AG08395 (cell line): ENCODE data around the gene TXLNA.

Experiments used
- DNase-seq: peaks from one replicate; pipeline ENCODE4 v3.0.0; 2012; ENCODE audit warnings: mixed read lengths, low spot score

TXLNA gene

DNA sequence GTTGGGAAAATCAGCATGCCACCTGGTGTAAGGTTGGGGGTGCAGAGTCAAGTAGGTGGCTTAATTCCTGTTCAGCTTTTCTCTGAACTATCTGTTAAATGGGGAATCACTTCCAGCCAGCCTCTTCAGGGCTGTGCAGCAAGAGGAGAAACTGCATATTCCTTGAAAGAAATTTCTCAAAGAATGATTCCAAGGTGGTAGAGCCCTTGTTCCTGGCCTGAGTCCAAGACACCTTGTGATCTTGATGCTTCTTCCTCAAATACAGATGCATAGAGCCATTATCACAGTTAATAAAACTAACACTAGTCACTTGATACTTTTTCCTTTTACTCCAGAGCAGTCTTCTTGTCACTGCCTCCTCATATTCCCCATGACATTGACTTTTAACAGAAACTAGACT, 5.2 kb downstream of the TXLNA start:
- DNase-seq = no peak

DNA sequence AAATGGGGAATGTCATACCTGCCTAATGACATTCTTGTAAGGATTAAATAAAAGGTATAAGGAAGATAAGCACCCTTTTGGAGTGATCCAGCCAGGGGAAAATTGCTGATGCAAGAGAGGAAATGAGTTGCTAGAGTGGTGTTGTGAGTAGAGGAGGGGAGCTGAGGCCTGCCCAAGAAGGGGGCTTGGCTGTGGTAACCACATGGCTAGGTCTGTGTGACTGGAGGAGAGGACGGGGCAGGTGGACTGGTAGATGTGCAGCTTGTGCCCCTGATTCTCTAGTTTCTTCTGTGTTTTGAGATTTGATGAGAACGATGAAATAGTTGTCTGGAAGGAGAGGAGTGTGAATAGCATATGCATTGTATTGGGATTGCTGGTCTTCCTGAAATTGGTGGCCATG, 6.6 kb downstream of the TXLNA start:
- no peak for DNase-seq

DNA sequence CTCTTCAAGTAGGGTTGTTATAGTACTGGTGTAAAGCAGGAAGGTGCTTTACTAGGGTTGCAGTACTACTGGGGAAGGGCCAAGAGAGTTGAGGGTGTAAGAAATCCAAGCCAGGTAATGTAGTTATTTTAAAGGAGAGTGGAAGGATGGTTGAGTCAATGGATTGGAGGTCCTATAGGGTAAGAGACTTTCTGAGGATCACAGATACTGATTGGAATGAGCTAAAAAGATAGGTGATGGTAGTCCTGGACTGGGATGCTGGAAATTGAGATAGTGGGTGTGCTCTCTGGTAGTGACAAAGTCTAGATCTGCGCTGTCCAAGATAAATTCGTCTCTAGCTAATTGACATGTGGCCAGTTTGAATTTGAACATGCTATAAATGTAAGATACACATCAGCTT, 7.0 kb downstream of the TXLNA start:
- DNase-seq = no peak

DNA sequence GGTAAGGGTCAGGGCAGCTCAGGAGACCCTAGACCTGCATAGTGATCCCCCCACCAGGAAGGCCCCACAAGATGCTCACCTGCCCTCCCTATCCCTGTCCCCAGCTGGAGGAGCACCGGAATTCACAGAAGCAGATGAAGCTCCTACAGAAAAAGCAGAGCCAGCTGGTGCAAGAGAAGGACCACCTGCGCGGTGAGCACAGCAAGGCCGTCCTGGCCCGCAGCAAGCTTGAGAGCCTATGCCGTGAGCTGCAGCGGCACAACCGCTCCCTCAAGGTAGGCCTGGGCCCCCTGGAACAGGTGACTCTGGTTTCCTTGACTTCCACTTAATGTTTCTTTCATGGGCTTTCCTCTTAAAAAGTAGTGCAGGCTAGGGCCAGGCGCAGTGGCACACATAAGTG, 8.4 kb downstream of the TXLNA start:
- no peak for DNase-seq

DNA sequence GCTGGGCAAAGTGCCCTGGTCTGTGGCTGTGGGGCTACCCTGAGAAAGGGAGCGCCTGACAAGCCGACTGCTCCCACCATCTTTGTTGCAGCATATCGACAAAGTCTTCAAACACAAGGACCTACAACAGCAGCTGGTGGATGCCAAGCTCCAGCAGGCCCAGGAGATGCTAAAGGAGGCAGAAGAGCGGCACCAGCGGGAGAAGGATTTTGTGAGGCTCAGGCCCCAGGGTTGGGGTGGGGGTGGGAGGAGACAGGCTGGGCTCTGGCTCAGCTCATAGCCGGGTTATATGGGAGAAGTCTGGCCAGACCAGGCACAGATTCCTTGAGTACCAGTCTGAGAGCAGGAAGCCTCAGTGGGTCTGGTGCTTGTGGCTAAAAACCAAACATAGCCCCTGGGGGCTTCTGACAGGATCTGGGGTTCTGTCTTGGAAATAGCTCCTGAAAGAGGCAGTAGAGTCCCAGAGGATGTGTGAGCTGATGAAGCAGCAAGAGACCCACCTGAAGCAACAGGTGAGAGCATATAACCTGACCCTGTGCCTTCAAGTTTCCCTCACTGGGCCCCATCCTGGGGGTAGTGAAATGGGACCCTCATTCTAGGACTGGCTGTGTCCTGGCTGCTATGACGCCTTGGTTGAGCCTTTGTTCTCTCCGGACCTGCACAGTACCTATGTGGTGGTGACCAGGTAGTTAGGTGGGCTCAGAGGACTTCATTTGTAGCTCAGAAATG, 12.9 kb downstream of the TXLNA start:
- no peak for DNase-seq

DNA sequence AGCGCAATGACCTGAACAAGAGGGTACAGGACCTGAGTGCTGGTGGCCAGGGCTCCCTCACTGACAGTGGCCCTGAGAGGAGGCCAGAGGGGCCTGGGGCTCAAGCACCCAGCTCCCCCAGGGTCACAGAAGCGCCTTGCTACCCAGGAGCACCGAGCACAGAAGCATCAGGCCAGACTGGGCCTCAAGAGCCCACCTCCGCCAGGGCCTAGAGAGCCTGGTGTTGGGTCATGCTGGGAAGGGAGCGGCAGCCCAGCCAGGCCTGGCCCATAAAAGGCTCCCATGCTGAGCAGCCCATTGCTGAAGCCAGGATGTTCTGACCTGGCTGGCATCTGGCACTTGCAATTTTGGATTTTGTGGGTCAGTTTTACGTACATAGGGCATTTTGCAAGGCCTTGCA, 15.5 kb downstream of the TXLNA start:
- DNase-seq = no peak

DNA sequence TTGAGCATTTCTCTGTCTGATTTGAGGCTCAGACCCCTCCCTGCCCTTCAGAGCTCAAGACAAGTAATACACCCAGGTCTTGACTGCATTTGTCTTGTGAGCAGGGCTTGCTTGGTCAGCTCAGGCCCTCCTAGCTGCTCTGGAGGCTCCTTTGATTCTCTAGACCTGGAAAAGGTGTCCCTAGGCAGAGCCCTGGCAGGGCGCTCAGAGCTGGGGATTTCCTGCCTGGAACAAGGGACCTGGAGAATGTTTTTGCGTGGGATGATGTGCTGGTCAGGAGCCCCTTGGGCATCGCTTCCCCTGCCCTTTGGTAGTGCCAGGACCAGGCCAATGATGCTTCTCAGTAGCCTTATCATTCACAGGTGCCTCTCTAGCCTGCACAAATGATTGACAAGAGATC, 16.1 kb downstream of the TXLNA start:
- no peak for DNase-seq

DNA sequence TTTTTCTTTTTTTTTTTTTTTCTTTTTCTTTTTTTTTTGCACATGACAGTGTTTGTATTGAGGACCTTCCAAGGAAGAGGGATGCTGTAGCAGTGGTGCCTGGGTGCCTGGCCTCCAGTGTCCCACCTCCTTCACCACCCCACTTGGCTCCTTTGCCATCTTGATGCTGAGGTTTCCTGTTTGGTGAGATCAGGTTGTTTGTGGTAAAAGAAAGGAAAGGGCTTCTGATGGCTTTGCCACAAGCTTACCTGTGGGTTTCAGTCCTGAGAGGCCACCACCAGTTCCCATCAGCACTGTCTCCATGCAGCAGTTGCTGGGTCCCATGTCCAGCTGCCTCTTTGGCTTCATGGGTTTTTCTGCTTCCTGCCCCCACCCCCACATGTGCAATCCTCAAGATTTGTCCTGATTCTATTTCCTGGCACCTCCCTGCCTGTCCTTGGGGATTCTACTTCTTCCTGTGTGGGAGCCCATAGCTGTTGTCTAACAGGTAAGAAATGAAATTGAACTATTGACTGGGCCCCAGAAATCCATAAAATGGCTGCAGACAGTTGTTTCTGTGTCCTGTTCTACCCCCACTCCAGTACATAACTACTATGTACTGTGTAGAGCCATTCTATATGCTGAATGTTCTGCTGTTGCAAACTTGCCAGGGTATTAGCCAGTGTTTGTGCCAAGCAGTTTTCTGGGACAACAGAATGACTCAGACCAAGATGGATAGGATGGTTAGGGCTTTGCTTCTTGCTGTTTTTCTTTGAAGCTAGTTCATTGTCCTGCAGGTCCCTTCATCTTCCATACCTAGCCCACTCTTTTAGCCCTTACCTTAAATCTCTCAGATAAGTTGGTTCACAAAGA, 16.7 kb downstream of the TXLNA start:
- DNase-seq = peak; percentile 12

DNA sequence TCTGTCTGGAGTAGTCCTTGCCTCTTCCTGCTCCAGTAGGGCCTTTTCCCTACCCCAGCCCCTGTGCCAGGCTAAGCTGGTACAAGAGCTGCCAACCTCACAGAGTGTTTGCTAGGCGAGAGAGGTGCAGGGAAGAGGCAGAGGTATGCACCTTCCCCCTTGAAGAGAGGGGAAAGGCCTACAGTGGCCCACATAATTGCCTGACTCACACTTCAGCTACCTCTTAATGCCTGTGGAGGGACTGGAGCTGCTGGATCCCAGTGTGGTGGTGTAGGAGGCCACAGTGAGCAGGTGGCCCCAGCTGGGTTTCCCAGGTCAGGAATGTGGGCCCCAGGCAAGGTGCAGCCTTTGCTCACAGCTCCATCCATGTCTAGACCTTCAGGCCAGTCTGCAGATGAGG, 17.6 kb downstream of the TXLNA start:
- DNase-seq = no peak

DNA sequence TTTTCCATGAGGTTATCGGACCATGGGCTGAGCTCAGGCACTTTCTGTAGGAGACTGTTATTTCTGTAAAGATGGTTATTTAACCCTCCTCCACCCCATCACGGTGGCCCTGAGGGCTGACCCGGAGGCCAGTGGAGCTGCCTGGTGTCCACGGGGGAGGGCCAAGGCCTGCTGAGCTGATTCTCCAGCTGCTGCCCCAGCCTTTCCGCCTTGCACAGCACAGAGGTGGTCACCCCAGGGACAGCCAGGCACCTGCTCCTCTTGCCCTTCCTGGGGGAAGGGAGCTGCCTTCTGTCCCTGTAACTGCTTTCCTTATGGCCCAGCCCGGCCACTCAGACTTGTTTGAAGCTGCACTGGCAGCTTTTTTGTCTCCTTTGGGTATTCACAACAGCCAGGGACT, 18.4 kb downstream of the TXLNA start:
- no peak for DNase-seq

DNA sequence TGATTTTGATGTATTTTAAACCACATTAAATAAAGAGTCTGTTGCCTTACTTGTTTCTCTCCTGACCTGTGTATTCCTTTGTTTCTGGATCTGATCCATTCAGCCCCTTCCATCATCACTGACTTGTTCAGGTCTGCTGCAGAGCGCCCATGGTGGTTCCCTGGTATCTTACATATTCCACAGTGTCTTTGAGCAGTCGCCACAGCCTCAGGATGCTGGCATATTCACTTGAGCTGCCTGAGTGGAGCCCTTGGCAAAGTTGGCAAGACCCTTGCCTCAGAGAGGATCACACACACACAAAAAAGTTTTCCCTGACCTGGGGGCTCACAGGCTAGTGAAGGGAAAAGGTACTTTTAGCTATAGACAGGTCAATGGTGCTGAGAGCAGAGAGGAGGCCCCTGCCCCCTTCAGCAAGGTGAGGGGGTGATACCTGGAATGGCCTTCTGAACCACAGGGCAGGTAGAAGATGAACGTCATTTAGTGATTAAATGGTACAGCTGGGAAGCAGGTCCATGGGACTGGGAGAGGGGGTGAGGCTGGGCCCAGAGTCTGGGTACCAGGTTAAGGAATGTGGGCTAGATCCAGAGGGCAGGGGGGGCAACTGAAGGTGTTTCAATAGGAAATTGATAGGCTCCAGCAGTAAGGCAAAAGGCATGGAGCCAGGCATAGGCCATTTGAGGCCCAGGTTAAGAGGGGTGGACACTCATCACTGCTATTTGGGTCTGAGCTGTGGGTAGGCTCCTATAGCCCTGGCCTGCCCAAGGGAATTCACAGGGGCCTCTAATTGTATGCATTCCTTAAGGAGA, 19.0 kb downstream of the TXLNA start:
- no peak for DNase-seq

DNA sequence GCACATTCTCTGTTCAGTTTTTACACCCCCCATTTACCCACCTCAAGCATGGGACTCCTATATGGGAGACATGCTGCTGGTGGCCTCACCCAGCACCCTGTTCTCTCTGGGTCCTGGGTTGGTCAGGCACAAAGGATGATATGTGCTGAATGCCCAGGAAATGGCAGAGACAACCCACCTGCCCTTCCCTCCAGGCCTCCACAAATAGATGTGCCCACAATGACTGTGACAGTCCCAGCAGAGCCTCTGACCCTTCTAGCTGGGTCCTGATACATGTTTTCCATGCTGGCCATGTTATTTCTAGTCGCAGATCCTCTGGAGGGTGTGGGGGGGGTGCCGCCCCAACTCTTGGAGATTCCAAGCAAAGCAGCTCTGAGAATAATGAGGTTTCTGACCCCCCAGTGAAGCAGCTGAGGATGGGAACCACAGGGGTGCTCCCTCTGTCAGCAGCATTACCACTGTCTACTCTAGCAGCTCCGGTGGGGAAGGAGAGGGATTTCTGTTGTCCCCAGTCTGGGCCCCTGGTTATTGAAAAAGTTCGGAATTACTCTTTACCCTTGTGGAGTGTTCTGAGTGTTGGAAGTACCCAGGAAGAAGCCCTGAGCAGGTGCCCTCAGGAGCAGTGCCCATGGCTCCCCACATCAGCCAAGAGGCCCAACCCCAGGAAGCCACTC, 19.7 kb downstream of the TXLNA start:
- no peak for DNase-seq

DNA sequence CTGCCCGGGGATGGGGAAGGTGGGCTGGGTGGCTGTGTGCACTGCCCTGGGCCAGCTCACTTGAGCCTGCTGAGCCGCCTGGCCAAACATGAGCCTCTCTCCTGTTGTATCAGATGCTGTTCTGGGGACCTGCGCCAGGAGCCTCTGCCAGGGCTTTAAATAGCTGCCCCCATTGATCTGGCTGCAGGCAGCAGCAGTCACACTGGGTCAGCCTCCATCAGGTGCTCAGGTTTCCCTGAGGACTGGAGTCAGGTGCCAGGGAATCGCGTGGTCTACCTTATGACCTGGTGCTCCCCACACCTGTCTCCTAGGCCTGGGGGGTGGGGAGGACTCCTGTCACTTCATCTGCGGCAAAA, 20.2 kb downstream of the TXLNA start:
- DNase-seq = no peak

DNA sequence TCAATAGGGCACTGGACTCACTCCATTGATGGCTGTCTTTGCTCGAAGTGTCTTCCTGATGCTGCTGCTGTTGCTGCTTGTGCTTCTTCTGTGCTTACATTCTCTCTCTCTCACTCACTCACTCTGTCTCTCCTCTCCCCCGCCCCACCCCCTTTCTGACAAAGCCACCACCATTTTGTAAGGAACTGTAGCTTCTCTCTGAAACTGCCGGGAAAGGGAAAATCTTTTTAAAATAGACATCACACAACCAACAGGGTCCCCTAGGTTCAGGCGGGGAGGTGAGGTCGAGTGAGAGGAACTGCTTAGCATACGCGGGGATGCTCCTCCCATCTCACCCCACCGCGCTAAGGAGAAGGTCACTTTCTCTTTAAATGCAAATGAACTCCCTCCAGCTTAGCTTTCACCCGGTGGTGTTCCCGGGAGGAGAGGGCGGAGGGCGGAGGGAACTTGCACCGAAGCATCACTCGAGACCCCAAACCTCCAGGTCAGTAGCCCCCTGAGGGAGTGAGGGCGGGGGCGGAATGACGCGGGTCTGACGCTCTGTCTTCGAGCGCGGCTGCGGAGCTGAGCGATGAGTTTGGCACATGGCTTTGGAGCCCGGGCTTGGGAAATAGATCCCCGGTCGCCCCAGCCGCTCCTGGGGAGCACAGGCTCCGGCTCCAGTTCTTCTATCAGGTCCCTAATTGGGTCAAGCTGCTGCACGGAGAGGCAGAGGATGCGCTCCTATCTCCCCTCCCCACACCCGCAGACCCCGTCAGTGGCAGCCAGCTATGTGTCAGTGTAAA, 20.9 kb downstream of the TXLNA start, which contains the start of gene CCDC28B:
Gene CCDC28B (plus strand): TSS at position 370 of the 785 bp plus-strand sequence. CDS start 1,341 bp downstream, outside the sequence.
- peak; percentile 76 for DNase-seq

DNA sequence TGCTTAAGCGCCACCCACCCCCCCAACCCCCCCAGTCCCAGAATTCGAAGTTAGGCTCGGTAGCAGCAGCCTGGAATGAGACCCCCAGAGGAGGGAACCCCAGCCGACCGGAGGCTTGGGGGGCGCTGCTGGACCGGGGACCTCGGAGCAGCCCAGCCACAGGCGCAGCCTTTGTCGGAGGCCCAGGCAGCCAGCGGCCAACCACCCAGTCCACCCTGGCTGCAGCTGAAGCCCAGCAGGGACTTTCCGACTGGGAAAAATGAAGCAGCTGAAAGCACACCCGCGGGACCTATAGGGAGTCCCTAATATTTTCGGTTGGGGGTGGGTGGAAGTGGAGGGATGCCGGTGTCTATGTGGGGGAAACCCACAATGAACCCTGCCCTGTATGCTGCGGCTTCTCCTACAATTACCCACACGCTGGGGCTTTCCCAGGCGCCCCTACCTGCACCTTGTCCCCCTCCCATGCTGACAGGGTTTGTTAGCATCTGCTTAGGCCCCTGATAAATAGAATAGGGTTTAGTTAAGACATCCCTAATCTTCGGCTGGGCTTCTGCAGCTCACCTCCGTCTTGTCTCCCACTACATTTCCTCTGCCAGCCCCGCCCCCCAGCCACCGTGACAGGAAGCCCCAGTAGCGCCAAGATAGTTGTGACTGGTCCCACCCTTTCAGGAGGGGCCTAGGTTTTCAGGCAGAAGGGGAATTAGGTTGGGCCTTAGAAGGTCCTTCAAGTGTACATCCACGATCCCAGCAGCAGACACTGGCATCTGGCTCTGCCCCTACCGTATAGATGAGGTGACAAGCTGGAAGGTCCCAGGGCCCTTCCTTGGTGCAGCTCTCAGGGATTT, 21.8 kb downstream of the TXLNA start:
- peak; percentile 55 for DNase-seq

DNA sequence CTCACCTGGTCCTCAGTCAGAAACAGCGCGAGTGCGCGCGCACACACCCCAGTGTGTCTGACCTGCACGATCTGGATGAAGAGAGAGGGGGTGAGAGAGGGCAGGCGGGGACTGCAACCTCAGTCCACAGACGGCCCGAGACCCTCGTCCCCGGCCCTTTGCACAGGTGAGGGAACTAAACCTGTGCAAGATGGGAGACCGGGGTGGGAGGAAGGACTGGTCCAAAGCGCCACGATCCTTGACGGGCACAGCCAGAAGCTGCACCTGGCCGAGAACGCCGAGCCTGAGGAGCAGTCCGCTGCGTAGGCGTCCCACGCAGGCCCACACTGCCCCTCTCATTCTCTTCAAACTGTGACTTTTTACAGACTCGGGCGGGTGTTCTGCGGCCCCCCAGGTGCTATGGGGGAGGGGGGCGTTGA, 25.5 kb downstream of the TXLNA start:
- no peak for DNase-seq

DNA sequence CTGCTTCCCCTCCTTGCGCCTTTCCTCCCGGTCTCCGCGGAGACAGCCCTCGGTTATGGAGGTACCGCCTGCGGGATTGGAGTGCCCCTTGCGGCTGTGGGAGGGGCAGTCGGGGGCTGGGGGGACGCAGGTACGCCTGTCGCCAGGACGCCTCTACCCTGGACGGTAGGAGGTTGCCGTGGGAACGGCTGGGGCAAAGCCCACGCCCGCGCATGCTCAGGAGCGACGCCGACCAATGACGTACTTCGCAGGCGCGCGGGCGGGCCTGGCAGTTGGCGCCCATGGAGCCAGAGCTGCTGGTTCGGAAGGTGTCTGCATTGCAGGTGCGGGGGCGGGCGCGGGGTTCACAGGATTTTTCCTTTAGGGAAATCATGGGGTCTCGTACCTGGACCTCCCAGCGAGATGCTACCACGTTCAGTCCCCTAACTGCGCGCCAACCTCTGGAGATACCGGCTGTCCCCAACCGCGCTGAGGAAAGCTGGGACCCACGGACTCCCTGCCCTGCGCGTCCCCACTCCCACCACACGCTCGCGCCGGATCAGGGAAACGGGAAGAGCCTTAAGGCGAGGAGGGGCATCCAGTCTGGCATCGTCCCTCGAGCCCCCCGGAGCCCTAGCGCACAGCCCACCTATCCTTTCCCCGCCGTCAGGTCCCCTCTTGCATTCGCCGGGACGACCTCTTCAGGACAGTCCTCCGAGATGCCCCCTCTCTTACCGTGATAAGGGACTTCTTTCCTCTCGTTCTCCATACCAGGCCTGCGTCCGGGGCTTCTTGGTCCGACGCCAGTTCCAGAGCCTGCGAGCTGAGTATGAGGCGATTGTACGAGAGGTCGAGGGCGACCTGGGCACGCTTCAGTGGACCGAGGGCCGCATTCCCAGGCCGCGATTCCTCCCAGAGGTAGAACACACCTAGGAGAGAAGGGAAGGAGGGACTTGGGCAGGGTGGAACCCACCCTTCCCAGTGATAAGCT, 26.2 kb downstream of the TXLNA start, which contains the start of gene IQCC:
Gene IQCC (plus strand): TSS at position 271 of the 970 bp plus-strand sequence. CDS start 11 bp downstream, at position 282.
- peak; percentile 96 for DNase-seq

DNA sequence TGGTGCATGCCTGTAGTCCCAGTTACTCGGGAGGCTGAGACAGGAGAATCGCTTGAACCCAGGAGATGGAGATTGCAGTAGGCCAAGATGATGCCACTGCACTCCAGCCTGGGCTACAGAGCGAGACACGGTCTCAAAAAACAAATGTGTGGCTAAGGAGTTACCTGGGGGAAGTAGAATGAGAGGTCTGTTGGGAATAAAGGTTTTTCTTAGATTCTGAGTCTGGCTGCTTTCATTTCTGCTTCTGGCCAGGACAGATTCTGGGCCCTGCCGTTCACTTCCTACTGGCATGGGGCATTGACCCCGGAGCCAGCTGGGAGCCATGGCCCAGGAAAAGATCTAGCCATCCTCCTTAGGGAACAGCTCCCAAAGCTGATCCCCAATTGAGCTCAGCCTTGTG, 29.0 kb downstream of the TXLNA start:
- no peak for DNase-seq

DNA sequence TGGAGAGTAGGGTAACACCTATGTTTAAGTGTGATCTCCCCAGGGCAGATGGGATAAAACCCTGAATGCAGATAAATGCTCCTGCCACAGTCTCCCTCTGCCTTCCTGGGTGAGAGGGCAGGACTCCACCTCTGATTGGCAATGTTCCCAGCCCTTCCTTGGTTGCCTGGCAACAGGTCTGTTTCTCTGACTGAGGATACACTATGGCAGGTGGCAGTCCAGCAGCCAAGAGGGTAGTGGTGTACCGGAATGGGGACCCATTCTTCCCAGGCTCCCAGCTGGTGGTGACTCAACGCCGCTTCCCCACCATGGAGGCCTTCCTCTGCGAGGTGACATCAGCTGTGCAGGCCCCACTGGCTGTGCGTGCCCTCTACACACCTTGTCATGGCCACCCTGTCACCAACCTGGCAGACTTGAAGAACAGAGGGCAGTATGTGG, 29.4 kb downstream of the TXLNA start, which contains the start of gene DCDC2B:
Gene DCDC2B (plus strand): TSS at position 199 of the 438 bp plus-strand sequence. CDS start 5 bp downstream, at position 204.
- no peak for DNase-seq
